TTC549 (cell line): ENCODE data around the gene NTM.

Source experiments
- FAIRE-seq: peaks from 2 replicates; lab custom pipeline; 2012; peaks lifted over from hg19 to GRCh38; lab: Jason Lieb, UNC

The NTM gene

GRCh38 chr11:131560287-131560686, 189.9 kb downstream of the NTM start:
- no peak for FAIRE-seq

GRCh38 chr11:131561501-131561900, 191.1 kb downstream of the NTM start:
- FAIRE-seq, result no peak

- no peak for FAIRE-seq
Measured at GRCh38 chr11:131561972-131562371, 191.6 kb downstream of the NTM start.

- no peak for FAIRE-seq
Measured at GRCh38 chr11:131568318-131568717, 197.9 kb downstream of the NTM start.

GRCh38 chr11:131571571-131571970, 201.2 kb downstream of the NTM start:
- no peak for FAIRE-seq

GRCh38 chr11:131572423-131572822, 202.0 kb downstream of the NTM start:
- no peak for FAIRE-seq

GRCh38 chr11:131579932-131580387, 209.5 kb downstream of the NTM start:
- no peak for FAIRE-seq

GRCh38 chr11:131580476-131580875, 210.1 kb downstream of the NTM start:
- FAIRE-seq, result no peak

- FAIRE-seq, result no peak
Measured at GRCh38 chr11:131581046-131581445, 210.6 kb downstream of the NTM start.

- no peak for FAIRE-seq
Measured at GRCh38 chr11:131582021-131582525, 211.7 kb downstream of the NTM start.

- no peak for FAIRE-seq
Measured at GRCh38 chr11:131583421-131583820, 213.0 kb downstream of the NTM start.

- FAIRE-seq, result no peak
Measured at GRCh38 chr11:131583938-131584337, 213.5 kb downstream of the NTM start.

- no peak for FAIRE-seq
Measured at GRCh38 chr11:131584785-131585592, 214.6 kb downstream of the NTM start.

- no peak for FAIRE-seq
Measured at GRCh38 chr11:131588057-131588456, 217.6 kb downstream of the NTM start.

GRCh38 chr11:131591051-131591461, 220.6 kb downstream of the NTM start:
- FAIRE-seq, result no peak

- no peak for FAIRE-seq
Measured at GRCh38 chr11:131592152-131592551, 221.7 kb downstream of the NTM start.

- no peak for FAIRE-seq
Measured at GRCh38 chr11:131592734-131593133, 222.3 kb downstream of the NTM start.

- no peak for FAIRE-seq
Measured at GRCh38 chr11:131593301-131593700, 222.9 kb downstream of the NTM start.

- no peak for FAIRE-seq
Measured at GRCh38 chr11:131595797-131596196, 225.4 kb downstream of the NTM start.

GRCh38 chr11:131597890-131598289, 227.5 kb downstream of the NTM start:
- no peak for FAIRE-seq

- no peak for FAIRE-seq
Measured at GRCh38 chr11:131598305-131598704, 227.9 kb downstream of the NTM start.

- FAIRE-seq, result no peak
Measured at GRCh38 chr11:131599285-131599684, 228.9 kb downstream of the NTM start.

GRCh38 chr11:131600628-131601027, 230.2 kb downstream of the NTM start:
- no peak for FAIRE-seq

- no peak for FAIRE-seq
Measured at GRCh38 chr11:131601586-131601985, 231.2 kb downstream of the NTM start.
